ENCODE results near the gene IL20RB.

- no peak for TF ChIP-seq POLR2AphosphoS5 (IDR thresholded peaks at IDR 0.05; ENCODE audit: borderline replicate concordance, low read depth, low read length)
- TF ChIP-seq EZH2 (IDR thresholded peaks at IDR 0.05), result no peak
- TF ChIP-seq FOXP2 (optimal IDR thresholded peaks at IDR 0.05; ENCODE audit: control extremely low read depth, extremely low read length, insufficient read depth), result no peak
These were observed 44.6 kb upstream of the IL20RB start for GRCh38 chr3:136913168-136913567.
